Osteoblast (primary cell): Measurements from ENCODE around the gene SERPINF2. TPM values are rescaled to one million over a fixed set of nuclear protein-coding genes. Genes with fewer than 3 reads are reported as not detected.

Experiments used
- DNase-seq: peaks from one replicate; pipeline ENCODE4 v3.0.0; 2011; ENCODE audit warnings: low spot score, mixed read lengths; ENCODE audit not compliant: insufficient read length; ENCODE audit errors: missing footprints
- H2AFZ ChIP-seq: 2 replicates; pipeline ENCODE4 v1.6.0; 2011; ENCODE audit warnings: mild to moderate bottlenecking, low read length
- H3K27ac ChIP-seq: 2 replicates; pipeline ENCODE4 v1.5.1; 2011; ENCODE audit warnings: mild to moderate bottlenecking, low read depth, low read length, moderate library complexity
- H3K27me3 ChIP-seq: 2 replicates; pipeline ENCODE4 v1.6.0; 2012; ENCODE audit warnings: mild to moderate bottlenecking, control low read depth, inconsistent platforms, low read length, moderate library complexity; ENCODE audit not compliant: insufficient read depth
- H3K36me3 ChIP-seq: 2 replicates; pipeline ENCODE4 v1.5.1; 2011; ENCODE audit warnings: mild to moderate bottlenecking, low read length, control low read depth, moderate library complexity; ENCODE audit not compliant: insufficient read depth
- H3K4me1 ChIP-seq: 2 replicates; pipeline ENCODE4 v1.5.1; 2011; ENCODE audit warnings: mild to moderate bottlenecking, low read length, control low read depth, moderate library complexity; ENCODE audit not compliant: insufficient read depth
- H3K4me2 ChIP-seq: 2 replicates; pipeline ENCODE4 v1.6.0; 2011; ENCODE audit warnings: mild to moderate bottlenecking, low read length; ENCODE audit not compliant: insufficient read depth
- H3K4me3 ChIP-seq: fragments of 200-600 bp; sonication (generic); 3 replicates; pipeline ENCODE4 v1.5.1; 2012; ENCODE audit warnings: mild to moderate bottlenecking, low read length, inconsistent platforms; ENCODE audit not compliant: insufficient read depth
- H3K79me2 ChIP-seq: 2 replicates; pipeline ENCODE4 v1.6.0; 2012; ENCODE audit warnings: mild to moderate bottlenecking, low read length, control low read depth, inconsistent platforms; ENCODE audit not compliant: insufficient read depth
- H3K9me3 ChIP-seq: 2 replicates; pipeline ENCODE4 v1.5.1; 2011; ENCODE audit warnings: low read depth, low read length, control low read depth
- H4K20me1 ChIP-seq: 2 replicates; pipeline ENCODE4 v1.6.0; 2012; ENCODE audit warnings: mild to moderate bottlenecking, low read length, control low read depth; ENCODE audit not compliant: insufficient read depth
- total RNA-seq: library from RNA; depleted of rRNA; stranded (reverse); fragments of >200 nt; gene quantifications from 2 replicates; pipeline ENCODE4 v1.2.3, GENCODE V29; 2012
- TF ChIP-seq, protein P1 (sequence below): IDR thresholded peaks from 2 replicates; pipeline ENCODE4 v1.5.1; 2011; ENCODE audit warnings: mild to moderate bottlenecking, low read depth, low read length, moderate library complexity; ENCODE audit errors: extremely low read depth

The SERPINF2 gene
- total RNA-seq, 1 donor, result under 0.01 TPM

DNA sequence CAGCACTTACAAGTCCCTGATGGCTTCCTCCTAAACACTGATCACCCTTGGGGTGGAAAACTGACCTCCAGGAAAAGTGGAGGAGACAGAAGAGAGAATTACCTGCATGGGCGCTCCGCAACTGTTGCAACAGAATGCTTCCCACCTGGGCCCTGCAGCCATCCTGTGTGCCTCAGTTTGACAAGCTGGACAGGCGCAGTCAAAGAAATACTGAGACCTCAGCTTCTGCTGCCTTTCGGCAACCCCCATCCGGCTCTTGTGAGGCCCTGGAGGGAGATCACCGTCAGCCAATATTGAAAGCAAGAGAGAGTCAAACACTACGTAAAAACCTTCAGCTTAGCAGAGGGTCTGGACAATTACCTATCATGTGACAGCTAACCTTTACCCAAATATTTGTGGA is 44.0 kb downstream of the SERPINF2 start:
- no peak overlapping the region for H3K4me2 ChIP-seq
- H3K27ac ChIP-seq, result peak overlapping the region; percentile 25
- H3K36me3 ChIP-seq, result peaks cover 11% of the 10 kb centered on the region
- H3K4me1 ChIP-seq, result peaks cover 39% of the 10 kb centered on the region
- TF ChIP-seq, protein P1, sequence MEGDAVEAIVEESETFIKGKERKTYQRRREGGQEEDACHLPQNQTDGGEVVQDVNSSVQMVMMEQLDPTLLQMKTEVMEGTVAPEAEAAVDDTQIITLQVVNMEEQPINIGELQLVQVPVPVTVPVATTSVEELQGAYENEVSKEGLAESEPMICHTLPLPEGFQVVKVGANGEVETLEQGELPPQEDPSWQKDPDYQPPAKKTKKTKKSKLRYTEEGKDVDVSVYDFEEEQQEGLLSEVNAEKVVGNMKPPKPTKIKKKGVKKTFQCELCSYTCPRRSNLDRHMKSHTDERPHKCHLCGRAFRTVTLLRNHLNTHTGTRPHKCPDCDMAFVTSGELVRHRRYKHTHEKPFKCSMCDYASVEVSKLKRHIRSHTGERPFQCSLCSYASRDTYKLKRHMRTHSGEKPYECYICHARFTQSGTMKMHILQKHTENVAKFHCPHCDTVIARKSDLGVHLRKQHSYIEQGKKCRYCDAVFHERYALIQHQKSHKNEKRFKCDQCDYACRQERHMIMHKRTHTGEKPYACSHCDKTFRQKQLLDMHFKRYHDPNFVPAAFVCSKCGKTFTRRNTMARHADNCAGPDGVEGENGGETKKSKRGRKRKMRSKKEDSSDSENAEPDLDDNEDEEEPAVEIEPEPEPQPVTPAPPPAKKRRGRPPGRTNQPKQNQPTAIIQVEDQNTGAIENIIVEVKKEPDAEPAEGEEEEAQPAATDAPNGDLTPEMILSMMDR, result no peak
- H3K4me3 ChIP-seq, result no peak overlapping the region
- no peaks in the 10 kb centered on the region for H3K27me3 ChIP-seq
- H3K9me3 ChIP-seq, result no peaks in the 10 kb centered on the region
- no peak overlapping the region for H2AFZ ChIP-seq
- H3K79me2 ChIP-seq, result no peaks in the 10 kb centered on the region
- no peaks in the 10 kb centered on the region for H4K20me1 ChIP-seq
- no peak for DNase-seq

DNA sequence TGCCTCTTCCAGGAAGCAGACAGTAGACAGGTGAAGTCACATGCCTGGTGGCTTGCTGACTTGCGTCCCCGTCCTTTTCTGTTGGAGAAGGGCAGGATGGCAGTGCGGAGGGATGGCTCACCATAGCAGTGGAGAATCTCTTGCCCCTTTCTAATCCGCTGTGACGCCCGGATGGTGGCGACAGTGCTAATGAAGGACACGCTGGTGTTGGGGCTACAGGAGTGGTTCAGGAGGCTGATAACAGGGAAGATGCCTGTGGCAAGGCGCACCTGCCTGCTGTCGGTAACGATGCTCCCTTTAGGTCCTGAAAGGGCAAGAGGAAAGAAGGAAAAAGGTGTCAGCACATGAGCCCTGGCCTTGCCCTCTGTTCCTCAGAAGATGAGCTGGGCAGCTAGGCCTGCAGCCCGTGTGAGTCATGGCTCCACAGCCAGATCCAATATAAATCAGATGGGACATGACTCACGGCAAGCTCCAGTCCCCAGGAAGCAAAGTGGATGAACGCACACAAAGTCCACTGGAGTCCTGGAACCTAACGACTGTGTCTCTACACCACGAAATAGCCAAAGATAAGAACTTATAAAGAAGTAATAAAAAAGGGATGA is 44.7 kb downstream of the SERPINF2 start:
- Histone ChIP-seq H2AFZ (peak overlapping the region; percentile 28), H4K20me1 (no peaks in the 10 kb centered on the region), H3K27ac (peak overlapping the region; percentile 76), H3K4me2 (peak overlapping the region; percentile 28), H3K27me3 (no peaks in the 10 kb centered on the region), H3K4me3 (peak overlapping the region; percentile 3), H3K4me1 (peaks cover 35% of the 10 kb centered on the region), H3K79me2 (no peaks in the 10 kb centered on the region), H3K36me3 (peaks cover 11% of the 10 kb centered on the region), H3K9me3 (no peaks in the 10 kb centered on the region)
- DNase-seq, result peak; percentile 98
- TF ChIP-seq, protein P1, result no peak

DNA sequence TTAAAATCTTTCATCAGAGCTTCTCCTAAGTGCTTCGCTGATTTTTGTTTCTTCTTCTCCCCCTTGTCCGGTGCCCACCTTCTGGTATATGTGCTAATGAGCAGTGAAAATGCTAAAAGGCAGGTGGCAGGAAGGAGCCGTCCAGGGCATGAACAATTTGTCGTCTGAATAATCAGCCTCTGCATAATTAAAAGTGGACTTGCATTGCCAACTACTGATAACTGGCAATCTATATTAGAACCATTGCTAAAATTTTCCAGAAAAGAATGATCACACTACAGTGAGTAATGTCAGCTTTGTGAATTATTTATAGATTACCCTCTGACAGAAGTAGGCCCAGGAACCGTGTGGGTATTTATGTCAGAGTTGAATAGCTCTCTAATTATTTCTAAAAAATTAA is 47.3 kb downstream of the SERPINF2 start:
- Histone ChIP-seq H3K27me3 (no peaks in the 10 kb centered on the region), H3K4me2 (no peak overlapping the region), H3K27ac (peak overlapping the region; percentile 17), H3K4me1 (peaks cover 19% of the 10 kb centered on the region), H2AFZ (no peak overlapping the region), H3K36me3 (peaks cover 11% of the 10 kb centered on the region), H3K79me2 (no peaks in the 10 kb centered on the region), H4K20me1 (no peaks in the 10 kb centered on the region), H3K9me3 (no peaks in the 10 kb centered on the region), H3K4me3 (no peak overlapping the region)
- TF ChIP-seq, protein P1, result no peak
- no peak for DNase-seq

DNA sequence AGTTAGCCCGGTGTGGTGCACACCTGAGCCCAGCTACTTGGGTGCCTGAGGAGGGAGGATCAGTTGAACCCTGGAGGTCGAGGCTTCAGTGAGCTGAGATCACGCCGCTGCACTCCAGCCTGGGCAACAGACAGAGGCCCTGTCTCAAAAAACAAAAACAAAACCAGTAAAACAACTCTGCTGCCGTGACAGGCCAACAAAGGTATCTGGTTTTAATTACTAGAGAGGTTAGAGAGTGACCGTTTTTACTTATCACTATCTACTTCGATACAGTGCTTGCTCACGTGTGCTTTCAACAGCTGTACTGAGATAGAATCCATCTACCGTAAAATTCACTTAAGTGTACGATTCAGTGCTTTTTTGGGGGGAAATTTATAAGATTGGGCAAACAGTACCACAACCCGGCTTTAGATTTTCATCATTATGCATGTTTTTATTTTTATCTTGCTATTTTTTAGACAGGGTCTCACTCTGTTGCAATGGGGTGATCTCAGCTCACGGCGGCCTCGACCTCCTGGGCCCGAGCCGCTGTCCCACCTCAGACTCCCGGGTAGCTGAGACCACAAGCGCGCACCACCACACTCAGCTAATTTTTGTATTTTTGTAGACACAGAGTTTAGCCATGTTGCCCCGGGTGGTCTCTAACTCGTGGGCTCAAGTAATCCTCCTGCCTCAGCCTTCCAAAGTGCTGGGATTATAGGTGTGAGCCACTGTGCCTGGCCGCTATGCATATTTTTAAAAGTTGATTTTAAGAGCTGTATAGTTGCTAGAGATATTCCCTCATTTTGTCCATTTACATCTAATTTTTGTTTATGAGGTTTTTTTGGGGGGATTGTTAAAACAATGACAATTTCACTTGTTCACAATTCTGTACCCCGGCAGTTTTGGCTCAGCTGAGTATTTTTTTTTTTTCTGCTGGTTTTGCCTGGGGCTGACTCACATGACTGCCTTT is 50.1 kb downstream of the SERPINF2 start:
- no peaks in the 10 kb centered on the region for H3K9me3 ChIP-seq
- H3K27ac ChIP-seq, result no peak overlapping the region
- TF ChIP-seq, protein P1, result no peak
- no peaks in the 10 kb centered on the region for H4K20me1 ChIP-seq
- no peaks in the 10 kb centered on the region for H3K27me3 ChIP-seq
- DNase-seq, result no peak
- H2AFZ ChIP-seq, result peak overlapping the region; percentile 46
- H3K4me3 ChIP-seq, result no peak overlapping the region
- no peaks in the 10 kb centered on the region for H3K36me3 ChIP-seq
- H3K4me2 ChIP-seq, result no peak overlapping the region
- H3K4me1 ChIP-seq, result peaks cover 6% of the 10 kb centered on the region
- H3K79me2 ChIP-seq, result no peaks in the 10 kb centered on the region
